T-helper 22 cell (primary cell): Measurements from ENCODE around the gene CAMP.
"Not testable (repeated sequence)": the region's sequence is repeated elsewhere in the genome, so short reads cannot be mapped to it uniquely, and the experiment has no call there.

Source experiments
- DNase-seq: peaks from one replicate; pipeline ENCODE4 v3.0.0-alpha.2; 2020; ENCODE audit warnings: low read depth

Gene CAMP, protein sequence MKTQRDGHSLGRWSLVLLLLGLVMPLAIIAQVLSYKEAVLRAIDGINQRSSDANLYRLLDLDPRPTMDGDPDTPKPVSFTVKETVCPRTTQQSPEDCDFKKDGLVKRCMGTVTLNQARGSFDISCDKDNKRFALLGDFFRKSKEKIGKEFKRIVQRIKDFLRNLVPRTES

DNA sequence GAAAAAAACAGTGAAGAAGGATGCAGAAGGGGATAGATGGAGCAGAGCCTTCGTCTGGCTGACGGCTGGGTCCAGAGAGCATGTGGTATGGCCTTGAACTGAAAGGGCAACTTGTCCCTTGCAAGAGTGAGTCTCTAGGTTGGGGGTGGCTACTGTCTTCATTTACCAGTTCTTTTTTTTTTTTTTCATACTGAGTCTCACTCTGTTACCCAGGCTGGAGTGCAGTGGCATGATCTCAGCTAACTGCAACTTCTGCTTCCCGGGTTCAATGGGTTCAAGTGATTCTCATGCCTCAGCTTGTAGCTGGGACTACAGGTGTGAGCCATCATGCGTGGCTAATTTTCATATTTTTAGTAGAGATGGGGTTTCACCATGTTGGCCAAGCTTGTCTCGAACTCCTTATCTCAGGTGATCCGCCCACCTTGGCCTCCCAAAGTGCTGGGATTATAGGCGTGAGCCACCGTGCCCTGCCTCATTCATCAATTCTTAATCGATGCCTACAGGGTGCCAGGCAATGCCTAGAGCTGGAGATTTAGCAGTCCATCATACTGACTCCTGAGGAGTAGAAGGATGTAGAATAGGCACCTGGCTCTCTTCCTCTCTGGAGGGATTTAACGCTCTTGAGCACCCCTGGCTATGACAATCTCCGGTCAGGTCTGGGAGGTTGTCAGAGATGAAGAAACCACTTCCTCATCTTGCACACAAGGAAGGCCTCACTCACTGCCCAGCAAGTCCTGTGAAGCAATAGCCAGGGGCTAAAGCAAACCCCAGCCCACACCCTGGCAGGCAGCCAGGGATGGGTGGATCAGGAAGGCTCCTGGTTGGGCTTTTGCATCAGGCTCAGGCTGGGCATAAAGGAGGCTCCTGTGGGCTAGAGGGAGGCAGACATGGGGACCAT, at the start of gene CAMP:
CAMP (plus strand) TSS at position 880 of the 898 bp plus-strand sequence; CDS start at position 897, 17 bp downstream.
- no peak for DNase-seq

DNA sequence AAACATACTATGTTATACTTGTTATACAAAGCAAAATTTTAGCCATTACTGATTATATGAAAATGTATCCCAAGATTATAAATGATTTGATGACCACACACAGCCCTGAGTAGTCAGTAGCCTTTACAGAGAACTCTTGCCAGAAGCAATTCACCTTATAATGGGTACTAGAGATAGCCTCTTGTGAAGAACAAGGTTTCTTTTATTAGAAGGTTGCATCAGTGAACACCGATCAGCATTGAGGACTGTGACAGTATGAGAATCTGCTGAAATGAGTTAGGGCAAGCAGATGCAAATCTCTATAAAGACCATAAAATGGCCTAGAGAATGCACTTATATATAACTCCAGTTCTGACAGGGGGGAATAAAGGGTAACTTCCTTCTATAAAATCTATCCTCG, 45.2 kb upstream of the CAMP start:
- no peak for DNase-seq

DNA sequence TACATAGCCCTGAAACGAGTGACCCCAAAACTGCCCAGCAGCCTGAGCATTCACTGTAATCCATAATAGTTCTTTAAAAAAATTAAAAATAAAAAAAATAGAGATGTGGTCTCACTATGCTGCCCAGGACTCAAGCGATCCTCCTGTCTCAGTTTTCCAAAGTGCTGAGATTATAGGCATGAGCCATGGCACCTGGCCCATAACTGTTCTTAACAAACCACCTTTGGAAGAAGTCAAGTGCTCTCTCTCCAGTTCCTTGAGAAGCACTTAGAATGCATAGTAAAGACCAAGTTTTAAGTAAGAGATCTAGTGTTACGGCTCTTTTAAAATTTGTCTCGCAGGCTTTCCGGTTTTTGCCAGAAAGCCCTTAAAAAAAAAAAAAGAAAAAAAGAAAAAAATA, 43.3 kb upstream of the CAMP start:
- DNase-seq: no peak

DNA sequence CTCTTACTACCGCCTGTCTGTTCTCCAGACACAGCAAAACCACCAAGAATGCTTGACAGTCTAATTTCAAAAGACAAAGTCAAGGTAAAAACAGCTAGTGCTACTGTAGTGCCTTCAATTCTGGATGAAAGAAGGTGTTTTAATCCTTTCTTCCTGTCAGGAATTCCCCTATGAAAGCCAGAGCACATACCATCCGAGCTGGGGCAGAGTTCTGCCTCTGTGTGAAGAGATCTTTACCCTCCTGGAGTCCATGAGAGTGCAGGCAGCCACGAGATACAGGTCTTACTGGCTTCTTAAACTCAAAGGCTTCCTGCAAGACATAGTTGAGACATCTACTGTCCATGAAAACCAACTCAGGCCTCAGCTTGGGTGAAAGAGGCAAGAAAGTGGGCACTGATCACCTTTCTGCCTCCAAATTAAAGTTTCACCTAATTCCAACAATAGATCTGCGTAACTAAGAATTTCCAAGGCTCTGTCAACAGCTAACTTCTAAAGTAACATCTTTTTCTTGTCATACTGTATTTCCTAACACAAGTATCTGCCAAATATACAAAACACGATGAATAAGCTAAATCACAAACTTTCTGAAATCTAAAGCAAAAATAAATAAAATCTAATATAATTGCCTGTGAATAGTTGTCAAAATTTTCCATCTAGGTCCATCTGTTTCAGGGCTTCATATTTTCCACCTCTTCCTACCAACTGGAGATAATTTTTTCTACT, 42.6 kb upstream of the CAMP start:
- DNase-seq: no peak

DNA sequence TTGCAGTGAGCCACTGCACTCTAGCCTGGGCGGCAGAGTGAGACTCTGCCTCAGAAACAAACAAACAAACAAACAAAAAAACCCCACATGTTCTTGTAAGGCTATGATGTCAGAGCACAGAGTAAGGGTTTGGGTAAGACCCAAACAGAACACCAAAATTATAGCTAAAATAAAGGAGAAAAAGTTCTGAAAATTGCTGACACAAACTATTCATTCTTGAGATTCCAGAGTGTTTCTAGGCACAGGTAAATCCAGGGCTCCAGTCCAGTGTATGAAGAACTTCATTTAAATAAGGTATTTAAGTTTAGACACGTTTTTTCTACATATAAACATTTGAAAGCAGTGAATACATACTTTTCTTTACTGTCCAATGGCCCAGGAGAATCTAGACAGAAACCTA, 39.0 kb upstream of the CAMP start:
- no peak for DNase-seq

DNA sequence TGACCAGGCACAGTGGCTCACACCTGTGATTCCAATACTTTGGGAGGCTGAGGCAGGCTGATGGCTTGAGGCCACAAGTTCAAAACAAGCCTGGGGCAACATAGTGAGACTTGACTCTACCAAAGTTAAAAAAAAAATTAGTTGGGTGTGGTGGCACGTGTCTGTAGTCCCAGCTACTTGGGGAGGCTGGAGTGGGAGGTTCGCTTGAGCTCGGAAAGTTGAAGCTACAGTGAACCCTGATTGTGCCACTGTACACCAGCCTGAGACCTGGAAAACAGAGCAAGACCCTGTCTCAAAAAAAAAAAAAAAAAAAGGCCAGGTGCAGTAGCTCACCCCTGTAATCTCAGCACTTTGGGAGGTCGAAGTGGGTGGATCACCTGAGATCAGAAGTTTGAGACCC, 38.2 kb upstream of the CAMP start:
- DNase-seq: no peak

DNA sequence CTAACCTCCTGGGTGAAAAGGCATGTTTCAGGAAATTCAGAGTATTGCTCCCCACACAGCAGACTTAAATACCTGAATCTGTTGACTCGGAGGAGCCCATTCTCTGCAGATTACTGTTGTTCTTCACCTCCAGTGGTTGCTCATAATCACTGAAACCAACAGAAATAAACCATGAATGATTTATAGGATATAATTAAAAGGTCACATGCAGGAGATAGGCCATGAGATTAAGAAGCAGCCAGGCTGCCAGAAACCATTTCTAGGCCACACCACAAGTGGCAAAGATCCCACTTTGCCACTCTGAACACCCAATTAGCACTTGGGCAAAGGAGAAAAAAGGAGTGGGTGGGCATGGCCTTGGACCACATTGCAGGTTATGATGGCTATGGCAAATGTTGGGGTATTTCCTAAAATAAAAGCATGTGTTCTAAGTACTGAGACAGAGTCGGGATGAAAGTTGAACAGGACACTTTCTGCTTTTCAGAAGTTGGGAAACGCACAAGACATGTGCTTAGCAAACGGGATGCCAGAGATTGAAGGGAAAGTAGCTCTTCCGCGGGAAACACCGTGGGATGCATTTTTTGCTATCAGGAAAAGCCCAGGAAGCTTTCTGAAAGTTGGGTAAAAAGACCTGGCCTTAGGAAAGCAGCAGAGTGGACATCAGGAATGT, 36.5 kb upstream of the CAMP start:
- DNase-seq: no peak

DNA sequence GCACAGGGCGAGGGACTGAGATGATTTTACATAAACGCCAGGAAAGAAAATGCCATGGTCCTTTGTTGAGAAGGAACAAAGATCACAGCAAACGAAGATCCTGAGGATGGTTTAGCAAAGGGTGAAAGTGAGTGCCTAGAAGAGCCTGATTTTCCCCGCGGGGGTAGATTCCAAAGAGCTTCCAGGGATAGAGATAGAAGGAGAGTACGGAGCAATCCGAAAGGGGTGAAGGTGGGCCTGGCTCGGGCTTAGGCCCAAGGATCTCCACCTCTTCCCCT, 36.1 kb upstream of the CAMP start:
- no peak for DNase-seq

DNA sequence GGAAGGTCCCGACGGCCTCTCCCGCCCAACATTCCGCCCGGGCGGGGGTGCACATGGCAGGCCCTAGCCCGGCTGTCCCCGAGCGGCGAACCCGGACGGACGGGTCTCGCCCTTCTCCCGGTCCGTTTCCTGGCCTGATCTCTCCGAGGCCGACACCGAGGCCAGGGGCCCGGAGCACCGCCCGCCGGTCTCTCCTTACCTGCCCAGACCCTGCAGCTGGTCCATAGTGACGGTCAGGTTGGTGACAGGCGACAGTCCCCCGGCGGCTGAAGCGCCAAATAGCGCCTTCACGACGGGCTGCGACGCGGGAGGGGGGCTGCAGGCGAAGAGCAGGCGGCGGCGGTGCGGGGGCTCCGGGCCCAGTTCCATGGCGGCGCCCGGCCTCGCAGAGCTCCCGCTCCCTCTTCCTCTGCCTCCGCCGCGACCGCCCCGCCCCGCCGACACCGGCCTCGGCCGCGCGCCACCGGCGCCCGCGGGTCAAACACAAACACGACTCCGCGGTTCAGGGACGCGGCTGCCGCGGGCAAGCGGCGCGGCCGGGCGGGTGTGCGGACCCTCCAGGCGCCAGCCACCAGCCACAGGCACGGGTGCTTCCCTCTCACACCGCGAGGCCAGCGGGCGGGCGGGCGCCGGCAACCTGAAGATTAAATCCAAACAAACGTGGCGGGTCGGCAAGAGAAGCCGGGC, 35.6 kb upstream of the CAMP start:
- no peak for DNase-seq

DNA sequence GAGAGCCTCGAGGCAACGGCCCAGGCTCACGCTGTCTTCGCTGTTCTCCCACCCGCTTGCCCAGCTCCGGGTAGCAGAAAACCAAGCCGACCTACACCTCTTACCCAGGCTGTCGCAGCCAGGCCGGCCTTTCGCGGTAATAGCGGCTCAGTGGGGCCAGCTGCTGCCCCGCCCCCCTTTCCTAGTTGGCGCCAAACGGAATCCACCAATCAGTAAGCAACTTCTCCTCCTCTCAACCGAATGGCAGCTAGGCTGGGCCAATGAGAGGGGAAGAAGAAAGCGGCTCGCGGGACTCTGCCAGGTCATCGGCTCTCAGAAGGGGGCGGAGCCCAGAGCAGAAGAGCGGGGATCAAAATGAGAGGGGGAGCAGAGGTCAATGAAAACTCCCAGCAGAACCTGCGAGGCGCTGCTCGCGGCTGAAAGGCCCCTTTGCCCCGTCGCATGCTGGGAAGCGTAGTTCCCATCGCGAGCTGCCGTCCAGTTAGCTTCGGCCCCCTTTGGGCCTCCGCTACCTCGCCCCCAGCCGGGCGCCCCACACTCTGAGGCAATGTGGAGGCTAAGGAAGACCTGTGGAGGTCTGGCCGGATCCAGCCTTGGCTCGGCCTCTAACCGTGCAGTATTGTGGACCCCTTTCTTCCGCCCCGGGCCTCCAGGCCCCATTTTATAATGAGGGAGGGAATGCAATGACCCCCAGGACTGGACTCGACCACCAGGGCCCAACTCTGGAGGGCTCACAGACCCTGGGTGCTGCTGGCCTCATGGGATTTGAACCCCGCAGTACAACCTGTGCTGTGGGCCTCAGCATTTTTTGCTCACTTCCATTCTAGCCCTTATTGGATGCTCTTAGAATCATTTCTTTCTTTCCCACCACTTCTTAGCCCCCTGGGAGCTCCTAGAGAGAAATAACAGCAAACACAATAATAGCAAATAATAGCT, 34.8 kb upstream of the CAMP start, which contains the start of gene CDC25A:
CDC25A (minus strand) TSS at position 152 of the 936 bp plus-strand sequence. CDS start 470 bp downstream, outside the sequence.
- peak; percentile 91 for DNase-seq

DNA sequence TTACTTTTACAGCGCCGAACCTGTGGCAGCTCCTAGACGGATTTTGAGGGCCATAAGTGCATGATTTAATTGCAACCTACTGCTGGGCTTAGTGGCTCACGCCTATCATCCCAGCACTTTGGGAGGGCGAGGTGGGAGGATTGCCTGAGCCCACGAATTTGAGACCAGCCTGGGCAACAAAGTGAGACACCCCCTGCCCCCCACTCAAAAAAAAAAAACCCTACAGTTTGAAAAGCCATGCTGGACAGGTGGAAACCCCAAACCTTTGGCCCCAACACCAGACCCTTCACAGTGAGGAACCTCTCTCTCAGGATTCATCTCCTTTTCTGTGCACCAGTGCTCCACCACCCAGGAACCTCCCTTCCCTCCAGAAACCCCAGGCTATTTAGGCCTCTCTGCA, 34.0 kb upstream of the CAMP start:
- no peak for DNase-seq

DNA sequence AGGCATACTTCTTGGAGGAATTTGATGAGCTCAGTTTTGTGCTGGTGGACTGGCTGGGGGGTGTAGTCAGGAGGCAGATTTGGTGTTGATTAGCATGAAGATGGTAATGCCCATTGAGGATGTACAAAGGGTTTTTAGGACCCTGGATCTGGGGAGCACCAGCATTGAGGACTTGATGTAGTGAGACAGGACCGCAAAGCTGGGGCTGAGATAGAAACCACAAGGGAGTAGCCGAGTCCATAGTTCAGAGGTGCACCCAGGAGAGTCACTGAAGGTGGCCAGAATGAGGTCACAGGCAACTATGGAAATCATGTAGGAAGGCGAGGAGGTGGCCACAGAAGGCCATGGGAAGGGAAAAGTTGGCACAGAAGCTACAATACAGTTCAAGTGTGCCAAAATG, 32.4 kb upstream of the CAMP start:
- no peak for DNase-seq

DNA sequence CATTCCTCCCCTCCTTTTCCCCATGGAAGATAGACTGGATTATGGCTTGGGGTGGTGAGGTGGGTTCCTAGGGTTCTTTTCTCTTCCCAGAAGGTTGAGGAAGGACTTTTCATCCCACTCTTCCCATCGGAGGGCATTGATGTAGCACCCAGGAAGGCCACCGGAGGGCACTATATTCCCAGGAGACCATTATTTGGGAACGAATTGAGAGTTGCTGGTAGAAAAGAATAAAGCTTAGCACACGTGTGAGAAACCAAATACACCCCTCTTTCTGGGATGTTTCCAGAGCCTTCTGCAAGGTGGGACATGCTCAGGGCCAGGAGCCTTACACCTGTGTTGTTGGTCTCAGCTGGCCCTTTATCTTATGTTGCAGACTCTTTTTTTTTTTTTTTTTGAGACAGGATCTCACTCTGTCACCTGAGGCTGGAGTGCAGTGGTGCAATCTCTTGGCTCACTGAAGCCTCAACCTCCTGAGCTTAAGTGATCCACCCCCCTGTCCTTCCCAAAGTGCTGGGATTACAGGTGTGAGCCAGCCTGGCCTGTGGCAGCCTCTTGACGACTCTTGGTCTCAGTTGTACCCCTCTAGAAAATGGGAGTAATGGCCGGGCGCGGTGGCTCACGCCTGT, 28.7 kb upstream of the CAMP start:
- no peak for DNase-seq

DNA sequence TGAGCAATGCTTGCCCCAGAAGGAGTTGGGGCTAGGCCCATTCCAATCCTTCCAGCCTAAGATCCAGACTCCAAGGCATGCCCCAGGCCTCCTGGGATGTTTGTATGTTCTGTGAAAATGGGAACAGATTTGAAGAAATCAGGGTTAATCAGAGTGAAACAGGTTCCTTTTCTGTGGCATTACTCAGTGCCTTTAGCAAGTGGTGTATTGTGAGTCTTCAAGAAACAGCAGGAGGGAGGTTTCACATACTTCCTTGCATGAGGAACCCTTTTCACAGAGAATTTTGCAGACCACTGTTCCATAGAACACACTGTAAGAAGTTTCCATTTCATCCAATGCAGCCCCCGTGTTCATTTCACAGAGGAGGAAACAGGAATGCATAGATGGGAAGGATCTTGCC, 26.7 kb upstream of the CAMP start:
- no peak for DNase-seq

DNA sequence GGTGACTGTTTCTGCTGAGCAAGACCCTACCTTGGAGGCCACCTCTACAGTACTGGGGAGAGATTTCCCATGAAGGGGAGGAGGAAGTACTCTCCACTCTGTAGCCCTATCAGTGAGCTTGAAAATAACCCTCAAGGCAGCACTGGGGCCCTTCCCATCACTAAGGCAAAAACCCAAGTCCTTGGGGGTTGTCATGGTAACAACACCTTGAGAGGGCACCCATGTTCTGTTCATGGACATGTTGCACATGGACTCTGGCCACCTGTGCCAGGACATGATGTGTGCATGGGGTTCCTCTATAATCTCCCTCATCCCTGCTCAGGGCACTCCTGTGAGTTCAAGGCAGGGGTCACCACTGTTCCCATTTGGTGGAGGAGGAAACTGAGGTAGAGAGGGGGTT, 24.2 kb upstream of the CAMP start:
- no peak for DNase-seq

DNA sequence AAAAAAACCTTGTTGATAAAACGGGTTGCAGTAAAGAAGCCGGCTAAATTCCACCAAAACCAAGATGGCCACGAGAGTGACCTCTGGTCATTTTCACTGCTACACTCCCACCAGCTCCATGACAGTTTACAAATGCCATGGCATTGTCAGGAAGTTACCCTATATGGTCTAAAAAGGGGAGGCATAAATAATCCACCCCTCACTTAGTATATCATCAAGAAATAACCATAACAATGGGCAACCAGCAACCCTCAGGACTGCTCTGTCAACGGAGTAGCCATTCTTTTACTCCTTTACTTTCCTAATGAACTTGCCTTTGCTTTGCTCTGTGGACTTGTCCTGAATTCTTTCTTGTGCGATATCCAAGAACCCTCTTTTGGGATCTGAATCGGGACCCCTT, 20.7 kb upstream of the CAMP start:
- DNase-seq: no peak

DNA sequence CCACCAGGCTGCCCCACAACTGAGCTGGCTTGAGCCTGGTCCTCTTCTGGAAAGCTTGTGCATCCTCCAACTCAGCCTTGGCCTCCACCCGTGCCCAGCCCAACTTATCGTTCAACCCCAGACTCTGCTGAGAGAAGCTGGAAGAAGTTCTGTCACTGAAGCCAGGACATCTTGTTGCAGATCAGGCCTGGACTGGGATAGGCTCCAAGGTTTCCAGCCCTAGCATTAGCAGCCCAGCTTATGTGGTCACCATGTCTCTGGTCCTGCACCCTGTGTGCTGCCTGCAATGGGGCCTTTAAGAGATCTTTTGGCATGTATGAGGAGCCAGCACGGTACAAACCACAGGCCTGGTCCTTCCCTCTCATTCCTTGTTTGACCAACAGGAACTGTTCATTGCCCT, 15.2 kb upstream of the CAMP start:
- no peak for DNase-seq

DNA sequence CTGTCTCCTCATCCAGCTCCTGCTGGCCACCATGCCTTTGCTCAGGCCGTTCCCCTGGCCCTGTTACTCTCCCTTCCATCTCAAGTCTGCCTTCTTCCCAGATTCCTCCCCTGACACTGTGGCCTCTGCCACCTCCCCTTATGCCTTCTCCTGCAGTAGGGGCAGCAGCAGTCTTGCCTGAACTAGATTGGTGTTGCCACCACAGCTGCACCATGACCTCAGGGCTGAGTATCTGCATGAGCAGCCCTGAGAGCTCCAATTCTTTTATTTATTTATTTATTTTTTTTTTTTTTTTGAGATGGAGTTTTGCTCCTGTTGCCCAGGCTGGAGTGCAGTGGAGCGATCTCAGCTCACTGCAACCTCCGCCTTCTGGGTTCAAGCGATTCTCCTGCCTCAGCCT, 13.8 kb upstream of the CAMP start:
- DNase-seq: no peak

DNA sequence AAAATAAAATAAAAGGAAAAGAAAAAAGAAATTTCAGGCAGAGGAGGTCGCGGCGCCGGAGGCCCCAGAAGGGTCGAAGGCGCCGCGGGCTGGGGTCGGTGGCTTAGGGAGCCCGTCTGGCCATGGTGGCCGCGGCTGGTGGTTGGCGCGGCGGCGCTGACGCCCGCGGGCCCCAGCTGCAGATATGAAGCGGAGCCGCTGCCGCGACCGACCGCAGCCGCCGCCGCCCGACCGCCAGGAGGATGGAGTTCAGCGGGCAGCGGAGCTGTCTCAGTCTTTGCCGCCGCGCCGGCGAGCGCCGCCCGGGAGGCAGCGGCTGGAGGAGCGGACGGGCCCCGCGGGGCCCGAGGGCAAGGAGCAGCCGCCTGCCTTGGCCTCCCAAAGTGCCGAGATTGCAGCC, 12.8 kb upstream of the CAMP start:
- not testable (repeated sequence) for DNase-seq

DNA sequence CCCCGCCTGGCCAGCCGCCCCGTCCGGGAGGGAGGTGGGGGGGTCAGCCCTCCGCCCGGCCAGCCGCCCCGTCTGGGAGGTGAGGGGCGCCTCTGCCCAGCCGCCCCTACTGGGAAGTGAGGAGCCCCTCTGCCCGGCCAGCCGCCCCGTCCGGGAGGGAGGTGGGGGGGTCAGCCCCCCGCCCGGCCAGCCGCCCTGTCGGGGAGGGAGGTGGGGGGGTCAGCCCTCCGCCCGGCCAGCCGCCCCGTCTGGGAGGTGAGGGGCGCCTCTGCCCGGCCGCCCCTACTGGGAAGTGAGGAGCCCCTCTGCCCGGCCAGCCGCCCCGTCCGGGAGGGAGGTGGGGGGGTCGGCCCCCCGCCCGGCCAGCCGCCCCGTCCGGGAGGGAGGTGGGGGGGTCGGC, 11.5 kb upstream of the CAMP start:
- not testable (repeated sequence) for DNase-seq
